Measurements from ENCODE around the gene AKR1C2. TPM values are rescaled to one million over a fixed set of nuclear protein-coding genes. Genes with fewer than 3 reads are reported as not detected.

Gene AKR1C2
- total RNA-seq, 1 experiment from 2014 or later, result 0.25 TPM

- Histone ChIP-seq H3K4me2 (ENCODE audit: low read length) (no peak overlapping the region), H3K4me1 (ENCODE audit: control insufficient read depth in 1 of 2, insufficient read depth in 2 of 2, low read length in 2 of 2) (peaks cover 0 to 6% of the 10 kb centered on the region in 2 experiments; a peak in 2 of 4 replicates), H3K9me3 (ENCODE audit: control insufficient read depth in 1 of 2, insufficient read depth in 1 of 2, low read depth in 1 of 2, low read length in 2 of 2) (no peaks in the 10 kb centered on the region), H3K9ac (ENCODE audit: low read length) (no peak overlapping the region), H3K9me2 (ENCODE audit: insufficient read depth) (no peaks in the 10 kb centered on the region), H3K36me3 (ENCODE audit: control insufficient read depth in 1 of 2, insufficient read depth in 2 of 2, low read length in 2 of 2) (no peaks in the 10 kb centered on the region), H4K20me1 (ENCODE audit: insufficient read depth) (no peaks in the 10 kb centered on the region), H3K4me3 (replicated peaks in 1 of 2; ENCODE audit: low read depth in 1 of 2, low read length in 2 of 2) (no peak overlapping the region), H3K27ac (ENCODE audit: low read depth, low read length) (no peak overlapping the region), H3K79me2 (ENCODE audit: insufficient read depth, low read length) (no peaks in the 10 kb centered on the region), H2AFZ (ENCODE audit: low read depth, low read length, poor library complexity, severe bottlenecking) (no peak overlapping the region), H3K27me3 (ENCODE audit: insufficient read depth, low read length) (no peaks in the 10 kb centered on the region)
- ChIA-PET CTCF (no interaction called here), RAD21 (ENCODE audit: low non-redundant PET in 1 of 2, low total read pairs in 2 of 2, uncharacterized antibody in 2 of 2, unreplicated experiment in 2 of 2) (no interaction called here), POLR2A (no interaction called here)
- ATAC-seq, result no peak
- BruUV-seq (replicated peaks), result no TSS peak
- intact Hi-C loops (cut with micrococcal nuclease), result no loop called here
- no peak for DNase-seq (ENCODE audit: low read depth, low spot score)
- TF ChIP-seq REST (IDR thresholded peaks at IDR 0.05; ENCODE audit: low read depth) (no peak), SRF (IDR thresholded peaks at IDR 0.05; ENCODE audit: low read depth) (no peak), CBX3 (IDR thresholded peaks at IDR 0.05; ENCODE audit: low read depth) (no peak), CEBPB (IDR thresholded peaks at IDR 0.05; ENCODE audit: low read depth) (no peak), EZH2 (IDR thresholded peaks at IDR 0.05) (no peak), EGR1 (IDR thresholded peaks at IDR 0.05; ENCODE audit: low read depth) (no peak), ZBTB33 (IDR thresholded peaks at IDR 0.05; ENCODE audit: extremely low read depth, insufficient replicate concordance, low read length) (no peak), POLR2AphosphoS5 (IDR thresholded peaks at IDR 0.05; ENCODE audit: low read depth, low read length) (no peak), RAD21 (IDR thresholded peaks at IDR 0.05; ENCODE audit: low read depth) (no peak), ZNF274 (IDR thresholded peaks at IDR 0.05; ENCODE audit: low read depth, low read length) (no peak), POLR2A (IDR thresholded peaks at IDR 0.05; ENCODE audit: borderline replicate concordance, extremely low read depth, insufficient read depth, insufficient read length) (no peak), FOSL1 (IDR thresholded peaks at IDR 0.05; ENCODE audit: low read depth) (no peak), EZH2phosphoT487 (IDR thresholded peaks at IDR 0.05; ENCODE audit: borderline replicate concordance) (no peak)
These were observed 31.7 kb upstream of the AKR1C2 start for GRCh38 chr10:5035356-5035755.

Measured in HCT116 (cell line).